ENCODE results near the gene PIGT.

PIGT gene

GRCh38 chr20:45423700-45424099, 7.8 kb downstream of the PIGT start:
- in situ Hi-C loops (cut with MboI; ENCODE audit: low sequenced_read_pairs, unreplicated experiment), result no loop called here
- no peak for TF ChIP-seq CTCF (IDR thresholded peaks at IDR 0.05; ENCODE audit: borderline replicate concordance, control extremely low read depth, extremely low read depth, insufficient read depth, missing control alignments)
- DNase-seq (ENCODE audit: low spot score), result no peak

GRCh38 chr20:45425561-45425960, 9.6 kb downstream of the PIGT start:
- TF ChIP-seq CTCF (IDR thresholded peaks at IDR 0.05; ENCODE audit: borderline replicate concordance, control extremely low read depth, extremely low read depth, insufficient read depth, missing control alignments), result no peak
- in situ Hi-C loops (cut with MboI; ENCODE audit: low sequenced_read_pairs, unreplicated experiment), result no loop called here
- no peak for DNase-seq (ENCODE audit: low spot score)

DNA sequence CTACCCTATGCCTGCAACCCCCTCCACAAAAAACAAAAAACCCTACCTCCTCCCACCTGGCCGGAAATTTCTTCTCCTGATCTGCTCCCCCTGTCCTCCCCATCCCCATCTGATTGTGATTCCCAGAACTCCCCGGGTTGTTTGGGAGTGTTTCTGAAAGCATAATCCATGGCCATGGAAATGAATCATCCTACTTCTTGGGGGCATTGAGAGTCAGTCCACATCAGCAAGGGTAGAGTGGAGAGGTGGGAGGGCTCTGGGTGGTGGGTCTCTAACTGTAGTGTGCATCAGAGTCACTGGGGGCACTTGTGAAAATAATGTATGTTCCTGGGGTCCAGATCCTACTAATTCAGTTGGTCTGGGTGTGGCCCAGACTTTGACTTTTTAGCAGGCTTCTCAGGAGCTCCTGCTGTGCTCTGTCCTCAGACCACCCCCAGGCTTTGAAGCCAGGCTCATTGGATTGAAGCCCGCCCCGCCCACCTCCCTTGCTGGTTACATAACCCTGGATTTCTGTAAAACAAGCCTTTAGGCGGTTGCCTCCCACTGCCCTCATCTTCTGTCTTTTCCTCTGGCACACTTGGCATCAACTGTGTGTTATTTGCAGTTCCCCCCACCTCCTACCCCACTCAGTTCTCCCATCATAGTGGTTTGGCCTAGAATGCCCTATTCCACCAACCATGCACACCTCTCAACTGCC, 10.5 kb downstream of the PIGT start:
- in situ Hi-C loops (cut with MboI; ENCODE audit: low sequenced_read_pairs, unreplicated experiment), result no loop called here
- no peak for TF ChIP-seq CTCF (IDR thresholded peaks at IDR 0.05; ENCODE audit: borderline replicate concordance, control extremely low read depth, extremely low read depth, insufficient read depth, missing control alignments)
- DNase-seq (ENCODE audit: low spot score), result no peak

DNA sequence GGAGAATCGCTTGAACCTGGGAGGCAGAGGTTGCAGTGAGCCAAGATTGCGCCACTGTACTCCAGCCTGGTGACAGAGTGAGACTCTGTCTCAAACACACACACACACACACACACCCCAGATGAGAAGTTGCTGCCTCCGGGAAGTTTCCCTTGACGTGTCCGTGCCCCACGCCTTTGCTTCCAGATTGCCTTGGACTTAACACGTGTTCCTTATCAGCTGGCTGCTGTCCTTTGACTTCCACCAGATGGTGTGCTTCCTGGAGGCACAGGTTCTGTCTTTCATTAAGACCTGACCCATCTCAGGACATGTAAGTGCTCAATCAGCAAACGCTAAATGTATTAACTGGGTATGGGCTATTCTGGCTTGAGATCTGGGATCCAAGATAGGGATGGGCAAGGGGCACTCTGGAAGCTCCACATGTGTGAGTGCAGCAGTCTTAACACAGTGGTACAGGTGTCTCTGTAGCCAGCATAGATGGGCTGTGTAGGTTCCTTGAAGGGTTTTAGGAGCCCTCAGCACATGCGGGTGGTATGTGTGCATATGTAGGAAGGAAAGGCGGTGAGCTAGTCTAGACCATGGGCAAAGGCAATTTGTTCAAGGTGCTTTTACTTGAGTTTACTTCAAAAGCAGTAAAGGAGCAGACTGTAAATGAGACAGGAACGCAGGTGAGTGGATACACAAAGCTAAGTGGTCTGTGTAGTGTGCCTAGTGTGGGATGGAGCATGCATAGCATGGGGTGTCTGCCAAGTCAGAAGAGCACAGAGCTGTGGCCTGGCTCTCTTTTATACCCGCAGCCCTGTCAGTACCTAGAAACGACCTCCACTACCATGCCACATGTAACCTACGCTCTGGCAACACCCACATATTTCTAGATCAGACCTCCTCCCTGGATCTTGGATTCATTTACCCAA, 11.6 kb downstream of the PIGT start:
- TF ChIP-seq CTCF (IDR thresholded peaks at IDR 0.05; ENCODE audit: borderline replicate concordance, control extremely low read depth, extremely low read depth, insufficient read depth, missing control alignments), result no peak
- no peak for DNase-seq (ENCODE audit: low spot score)
- in situ Hi-C loops (cut with MboI; ENCODE audit: low sequenced_read_pairs, unreplicated experiment), result no loop called here

- DNase-seq (ENCODE audit: low spot score), result no peak
- in situ Hi-C loops (cut with MboI; ENCODE audit: low sequenced_read_pairs, unreplicated experiment), result no loop called here
- TF ChIP-seq CTCF (IDR thresholded peaks at IDR 0.05; ENCODE audit: borderline replicate concordance, control extremely low read depth, extremely low read depth, insufficient read depth, missing control alignments), result no peak
Observed at GRCh38 chr20:45429618-45430017, 13.7 kb downstream of the PIGT start.

DNA sequence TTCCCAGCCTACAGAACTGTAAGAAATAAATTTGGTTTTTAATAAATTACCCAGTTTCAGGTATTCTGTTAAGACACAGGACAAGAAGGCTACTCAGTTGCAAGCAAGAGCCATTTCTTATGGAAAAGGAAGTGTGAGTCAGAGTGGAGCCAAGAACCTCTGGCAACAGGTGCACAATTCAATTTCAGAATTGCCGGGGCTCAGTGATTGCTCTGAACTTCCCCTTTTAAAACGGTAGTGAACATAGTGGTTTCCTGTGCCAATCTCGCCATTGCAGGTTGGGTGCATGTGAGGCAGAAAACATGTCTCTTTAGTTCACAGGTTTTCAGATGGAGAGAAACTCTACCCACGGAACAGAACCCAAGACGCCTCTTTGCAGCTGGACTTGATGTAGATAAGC, 16.4 kb downstream of the PIGT start:
- peak; percentile 45 for DNase-seq (ENCODE audit: low spot score)
- in situ Hi-C loops (cut with MboI; ENCODE audit: low sequenced_read_pairs, unreplicated experiment), result no loop called here
- TF ChIP-seq CTCF (IDR thresholded peaks at IDR 0.05; ENCODE audit: borderline replicate concordance, control extremely low read depth, extremely low read depth, insufficient read depth, missing control alignments), result no peak
